K562 (cell line): Measurements from ENCODE around the gene SKIC8.

ENCODE experiments used
- DPF2 ChIP-seq: fragments of 450-650 bp; IDR thresholded peaks from 2 replicates; pipeline ENCODE4 v1.6.1; 2016
- EP300 ChIP-seq: IDR thresholded peaks from 2 replicates; pipeline ENCODE4 v1.6.1; 2012; ENCODE audit warnings: low read length, improper control_type of control experiment
- FOXM1 ChIP-seq, 2 experiments: fragments of 450-650 bp in 1 of 2; sonication (generic) in 1 of 2; formaldehyde crosslinking in 1 of 2; IDR thresholded peaks; 2 replicates each; pipeline versions ENCODE4 v1.6.1 to v1.9.0; 2017 to 2022; ENCODE audit warnings: low read depth in 2 of 2, mild to moderate bottlenecking in 2 of 2, missing genetic modification reagents in 1 of 2, moderate library complexity in 1 of 2
- HOMEZ ChIP-seq: fragments of 250-450 bp; sonication (Bioruptor Pico); IDR thresholded peaks from 2 replicates; pipeline ENCODE4 v1.4.0; 2020; ENCODE audit warnings: mild to moderate bottlenecking, moderate library complexity
- KDM2B ChIP-seq: fragments of 250-450 bp; sonication (Bioruptor Pico); IDR thresholded peaks from 2 replicates; pipeline ENCODE4 v1.8.0; 2021; ENCODE audit warnings: mild to moderate bottlenecking, moderate library complexity
- NKRF ChIP-seq: fragments of 450-650 bp; IDR thresholded peaks from 2 replicates; pipeline ENCODE4 v1.6.1; 2016; ENCODE audit warnings: borderline replicate concordance
- NR2C2 ChIP-seq, 2 experiments: fragments of 200-800 bp in 1 of 2; sonication (Bioruptor generic) in 1 of 2; sonication (generic) in 1 of 2; formaldehyde crosslinking in 1 of 2; IDR thresholded peaks; 2 replicates each; pipeline versions ENCODE4 v1.6.1 to v1.8.0; 2016 to 2022; ENCODE audit warnings: mild to moderate bottlenecking in 1 of 2, missing compliant biosample characterization in 1 of 2, missing genetic modification characterization in 1 of 2, missing genetic modification reagents in 1 of 2
- NR3C1 ChIP-seq: sonication (generic); formaldehyde crosslinking; IDR thresholded peaks from 2 replicates; pipeline ENCODE4 v1.8.1; 2022; ENCODE audit warnings: missing genetic modification reagents
- PKNOX1 ChIP-seq: fragments of 450-650 bp; IDR thresholded peaks from 2 replicates; pipeline ENCODE4 v1.6.1; 2016
- RAD21 ChIP-seq, 2 experiments: fragments of 250-450 bp in 1 of 2; fragments of 450-650 bp in 1 of 2; sonication (Bioruptor Pico) in 1 of 2; formaldehyde crosslinking in 1 of 2; IDR thresholded peaks in 1 of 2; conservative IDR thresholded peaks in 1 of 2; 2 replicates each; pipeline versions ENCODE4 v1.4.0 to v1.8.0; 2020 to 2022; ENCODE audit warnings: mild to moderate bottlenecking in 2 of 2, moderate library complexity in 1 of 2
- SP2 ChIP-seq: IDR thresholded peaks from 2 replicates; pipeline ENCODE4 v1.6.1; 2011; ENCODE audit warnings: mild to moderate bottlenecking, low read depth, low read length, moderate library complexity; ENCODE audit not compliant: poor library complexity, severe bottlenecking; ENCODE audit errors: extremely low read depth
- ZNF263 ChIP-seq: sonication (generic); formaldehyde crosslinking; IDR thresholded peaks from 2 replicates; pipeline ENCODE4 v1.8.0; 2022; ENCODE audit warnings: mild to moderate bottlenecking, missing genetic modification reagents, borderline replicate concordance
- ZNF717 ChIP-seq: fragments of 250-450 bp; sonication (Bioruptor Pico); IDR thresholded peaks from 2 replicates; pipeline ENCODE4 v1.5.0; 2021

GRCh38 chr15:78319588-78319987 lies 20.2 kb upstream of the SKIC8 start:
- no peak for TF ChIP-seq ZNF717 (CRISPR knock-in tag)
- TF ChIP-seq NR3C1, result no peak
- no peak for TF ChIP-seq SP2
- no peak for TF ChIP-seq KDM2B (CRISPR knock-in tag)
- no peak for TF ChIP-seq FOXM1 (IDR thresholded peaks at IDR 0.05; ENCODE audit: low read depth)
- TF ChIP-seq FOXM1 (CRISPR knock-in tag; IDR thresholded peaks at IDR 0.05; ENCODE audit: low read depth), result no peak
- no peak for TF ChIP-seq NR2C2 (CRISPR knock-in tag; IDR thresholded peaks at IDR 0.05)
- TF ChIP-seq NR2C2 (tag; IDR thresholded peaks at IDR 0.05), result no peak
- TF ChIP-seq RAD21 (CRISPR knock-in tag; conservative IDR thresholded peaks at IDR 0.05 in 1 of 2, IDR thresholded peaks at IDR 0.05 in 1 of 2), result no peak
- no peak for TF ChIP-seq PKNOX1
- no peak for TF ChIP-seq EP300
- no peak for TF ChIP-seq ZNF263
- TF ChIP-seq HOMEZ (CRISPR knock-in tag), result no peak
- no peak for TF ChIP-seq NKRF
- TF ChIP-seq DPF2, result no peak
